Cardiac muscle cell (in vitro differentiated cells and primary cell): Measurements from ENCODE around the gene TRABD2B. TPM values are rescaled to one million over a fixed set of nuclear protein-coding genes. Genes with fewer than 3 reads are reported as not detected.

Experiments used
- DNase-seq, 2 donors: peaks; one replicate each; pipeline versions ENCODE4 v3.0.0 to v3.0.0-alpha.2; 2010 to 2017; ENCODE audit warnings: low read depth in 1 of 2, low spot score in 1 of 2
- H3K27ac ChIP-seq: fragments of 200-600 bp; sonication (generic); 2 replicates; pipeline ENCODE4 v1.5.1; 2016
- H3K27me3 ChIP-seq: fragments of 200-600 bp; sonication (generic); 2 replicates; pipeline ENCODE4 v1.6.0; 2016; ENCODE audit warnings: control low read depth
- H3K36me3 ChIP-seq: fragments of 200-600 bp; sonication (generic); 2 replicates; pipeline ENCODE4 v1.5.1; 2016; ENCODE audit warnings: control low read depth
- H3K4me1 ChIP-seq: fragments of 200-600 bp; sonication (generic); 2 replicates; pipeline ENCODE4 v1.8.1; 2017; ENCODE audit warnings: low read depth, mild to moderate bottlenecking, mixed run types
- H3K4me3 ChIP-seq: fragments of 200-600 bp; sonication (generic); 2 replicates; pipeline ENCODE4 v1.5.1; 2016; ENCODE audit warnings: mild to moderate bottlenecking
- H3K9me3 ChIP-seq: fragments of 200-600 bp; sonication (generic); 2 replicates; pipeline ENCODE4 v1.5.1; 2017; ENCODE audit warnings: low read depth, mild to moderate bottlenecking, control low read depth
- CTCF ChIP-seq: IDR thresholded peaks from 2 replicates; pipeline ENCODE4 v1.5.1; 2012; ENCODE audit warnings: low read depth, mild to moderate bottlenecking, low read length
- polyA plus RNA-seq: library from polyadenylated mRNA; unstranded; fragments of >200 nt; fragmentation: Nextera tagmentation; extraction: Ambion mirVana; gene quantifications from 2 replicates; pipeline ENCODE4 v1.2.1, GENCODE V29; 2016
- total RNA-seq: library from RNA; depleted of rRNA; stranded (reverse); fragments of >200 nt; gene quantifications from 2 replicates; pipeline ENCODE4 v1.2.3, GENCODE V29; 2016

TRABD2B gene
- total RNA-seq: 0.60 and 1.2 TPM in 2 replicates
- 0.10 and 0.82 TPM in 2 replicates for polyA plus RNA-seq

- TF ChIP-seq CTCF: peak; percentile 94
- Histone ChIP-seq H3K4me3 (peak within 1 kb of the TSS; percentile 88), H3K4me1 (peaks cover 19% of the 10 kb centered on the region), H3K27ac (no peak within 1 kb of the TSS), H3K36me3 (no peaks in the 10 kb centered on the region), H3K9me3 (no peaks in the 10 kb centered on the region), H3K27me3 (peaks cover 44% of the 10 kb centered on the region)
- DNase-seq: peak; percentile 84 to 85
Measured at GRCh38 chr1:47997289-47998200, at the start of gene TRABD2B. TSS of gene TRABD2B (minus strand) at chr1:47997385.

GRCh38 chr1:48044311-48044710 is 47.1 kb upstream of the TRABD2B start:
- Histone ChIP-seq H3K4me1 (peaks cover 38% of the 10 kb centered on the region), H3K27me3 (no peaks in the 10 kb centered on the region), H3K4me3 (no peak overlapping the region), H3K27ac (no peak overlapping the region), H3K9me3 (no peaks in the 10 kb centered on the region), H3K36me3 (no peaks in the 10 kb centered on the region)
- DNase-seq: no peak
- no peak for TF ChIP-seq CTCF

- no peaks in the 10 kb centered on the region for H3K9me3 ChIP-seq
- TF ChIP-seq CTCF: no peak
- H3K4me3 ChIP-seq: no peak overlapping the region
- no peaks in the 10 kb centered on the region for H3K36me3 ChIP-seq
- peaks cover 39% of the 10 kb centered on the region for H3K4me1 ChIP-seq
- H3K27ac ChIP-seq: no peak overlapping the region
- no peaks in the 10 kb centered on the region for H3K27me3 ChIP-seq
- no peak for DNase-seq
Measured at GRCh38 chr1:48043622-48044021, 46.4 kb upstream of the TRABD2B start.

- H3K27me3 ChIP-seq: no peaks in the 10 kb centered on the region
- no peak for TF ChIP-seq CTCF
- no peak overlapping the region for H3K4me3 ChIP-seq
- H3K9me3 ChIP-seq: no peaks in the 10 kb centered on the region
- H3K36me3 ChIP-seq: no peaks in the 10 kb centered on the region
- no peak for DNase-seq
- H3K27ac ChIP-seq: no peak overlapping the region
- peaks cover 50% of the 10 kb centered on the region for H3K4me1 ChIP-seq
Measured at GRCh38 chr1:48040154-48040553, 43.0 kb upstream of the TRABD2B start.

- Histone ChIP-seq H3K9me3 (no peaks in the 10 kb centered on the region), H3K27me3 (no peaks in the 10 kb centered on the region), H3K36me3 (no peaks in the 10 kb centered on the region), H3K27ac (no peak overlapping the region), H3K4me3 (no peak overlapping the region), H3K4me1 (peaks cover 50% of the 10 kb centered on the region)
- TF ChIP-seq CTCF: no peak
- peak; percentile 63 to 69 for DNase-seq
Measured at GRCh38 chr1:48039088-48040054, 42.2 kb upstream of the TRABD2B start.
